AG09309 (cell line): ENCODE data around the gene GALM.

Experiments
- DNase-seq: peaks from one replicate; pipeline ENCODE4 v3.0.0-alpha.2; 2010; ENCODE audit warnings: low read depth
- H3K4me3 ChIP-seq: 2 replicates; pipeline ENCODE4 v1.5.1; 2011; ENCODE audit warnings: mild to moderate bottlenecking, low read depth, low read length, moderate library complexity; ENCODE audit not compliant: control insufficient read depth
- CTCF ChIP-seq: IDR thresholded peaks from 2 replicates; pipeline ENCODE4 v1.5.1; 2011; ENCODE audit warnings: mild to moderate bottlenecking, low read depth, low read length, inconsistent platforms; ENCODE audit not compliant: insufficient read depth, control insufficient read depth; ENCODE audit errors: missing control alignments

GALM gene

GRCh38 chr2:38626326-38627035, 39.4 kb upstream of the GALM start:
- H3K4me3 ChIP-seq = no peak overlapping the region
- no peak for TF ChIP-seq CTCF
- no peak for DNase-seq

- no peak for TF ChIP-seq CTCF
- no peak overlapping the region for H3K4me3 ChIP-seq
- DNase-seq = no peak
These were observed 38.5 kb upstream of the GALM start for GRCh38 chr2:38627391-38627790.

DNA sequence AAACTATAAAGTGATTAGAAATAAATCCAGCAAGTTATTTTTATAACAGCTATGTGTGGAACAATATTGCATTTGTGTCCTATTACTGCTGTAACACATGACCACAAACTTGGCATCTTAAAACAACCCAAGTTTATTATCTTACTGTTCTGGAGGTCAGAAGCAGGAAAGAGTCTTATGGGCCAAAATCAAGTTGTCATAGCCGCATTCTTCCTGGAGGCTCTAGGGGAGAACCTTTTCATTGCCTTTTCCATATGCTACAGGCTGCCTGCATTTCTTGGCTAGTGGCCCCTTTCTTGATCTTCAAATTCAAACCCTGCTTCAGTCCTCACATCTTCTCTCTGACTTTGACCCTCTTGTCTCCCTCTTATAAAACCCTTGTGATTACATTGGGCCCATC, 36.2 kb upstream of the GALM start:
- no peak for TF ChIP-seq CTCF

GRCh38 chr2:38631976-38632375, 33.9 kb upstream of the GALM start:
- TF ChIP-seq CTCF = no peak
- no peak for DNase-seq
- no peak overlapping the region for H3K4me3 ChIP-seq

More for the DNA sequence above, 36.2 kb upstream of the GALM start:
- DNase-seq = no peak
- no peak overlapping the region for H3K4me3 ChIP-seq

GRCh38 chr2:38632980-38633379, 32.9 kb upstream of the GALM start:
- H3K4me3 ChIP-seq = no peak overlapping the region
- no peak for DNase-seq

DNA sequence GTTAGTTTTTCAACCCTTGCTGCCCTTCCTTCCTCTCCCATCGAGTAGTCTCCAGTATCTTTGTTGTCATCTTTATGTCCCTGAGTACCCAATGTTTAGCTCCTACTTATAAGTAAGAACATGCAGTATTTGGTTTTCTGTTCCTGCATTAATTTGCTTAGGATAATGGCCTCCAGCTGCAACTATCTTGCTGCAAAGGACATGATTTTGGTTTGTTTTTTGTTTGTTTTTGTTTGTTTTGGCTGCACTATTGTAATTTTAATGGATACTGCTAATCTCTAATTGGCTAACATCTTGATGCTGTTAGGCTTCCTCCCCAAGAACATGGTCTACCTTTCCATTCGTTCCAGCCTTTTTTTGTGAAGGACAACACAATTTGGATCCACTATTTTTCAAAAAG, 32.0 kb upstream of the GALM start:
- no peak for DNase-seq
- H3K4me3 ChIP-seq = no peak overlapping the region
- no peak for TF ChIP-seq CTCF

More at GRCh38 chr2:38632980-38633379, 32.9 kb upstream of the GALM start:
- no peak for TF ChIP-seq CTCF
